T-helper 1 cell treated with Interleukin-12 subunit alpha and Interleukin-12 subunit beta and Interleukin-4 antibody, amounts not matched to agents 30 ng/mL and 1 ng/mL, for 36 hours (primary cell): ENCODE measurements around the gene CPA4. TPM values are rescaled to one million over a fixed set of nuclear protein-coding genes. Genes with fewer than 3 reads are reported as not detected.

Source experiments
- intact Hi-C: fragments of 100-400 bp; cut with micrococcal nuclease; formaldehyde crosslinking; loops from one replicate; pipeline ENCODE4 v1.15.1; 2024
- total RNA-seq: library from RNA; stranded (reverse); gene quantifications from 2 replicates; pipeline ENCODE4 v1.2.3, GENCODE V29; 2022

Gene CPA4
- total RNA-seq, 1 donor from 2014 or later, result not detected

- intact Hi-C loops, result no loop called here
Observed at GRCh38 chr7:130344271-130344866, 51.4 kb downstream of the CPA4 start, which contains the start of gene CPA5. CPA5 (plus strand) TSS chr7:130344816; CDS start chr7:130346486, 1,670 bp downstream.

GRCh38 chr7:130345136-130345535 is 52.2 kb downstream of the CPA4 start:
- intact Hi-C loops, result no loop called here

- intact Hi-C loops, result no loop called here
Observed at GRCh38 chr7:130345725-130346124, 52.8 kb downstream of the CPA4 start.

GRCh38 chr7:130346177-130346905 is 53.4 kb downstream of the CPA4 start:
- intact Hi-C loops, result no loop called here

- intact Hi-C loops, result no loop called here
Observed at GRCh38 chr7:130346941-130347340, 54.0 kb downstream of the CPA4 start.

GRCh38 chr7:130349911-130350782 is 57.2 kb downstream of the CPA4 start:
- intact Hi-C loops, result no loop called here

- intact Hi-C loops, result no loop called here
Observed at GRCh38 chr7:130350945-130351790, 58.2 kb downstream of the CPA4 start.

- intact Hi-C loops, result no loop called here
Observed at GRCh38 chr7:130351791-130352090, 58.8 kb downstream of the CPA4 start.

- intact Hi-C loops, result no loop called here
Observed at GRCh38 chr7:130352194-130353074, 59.5 kb downstream of the CPA4 start.

GRCh38 chr7:130353196-130353595 is 60.2 kb downstream of the CPA4 start:
- intact Hi-C loops, result no loop called here

GRCh38 chr7:130356121-130356875 is 63.3 kb downstream of the CPA4 start:
- intact Hi-C loops, result no loop called here

- intact Hi-C loops, result no loop called here
Observed at GRCh38 chr7:130356876-130357611, 64.1 kb downstream of the CPA4 start.

- intact Hi-C loops, result no loop called here
Observed at GRCh38 chr7:130358471-130358870, 65.5 kb downstream of the CPA4 start.

GRCh38 chr7:130359276-130359857 is 66.4 kb downstream of the CPA4 start:
- intact Hi-C loops, result no loop called here

- intact Hi-C loops, result no loop called here
Observed at GRCh38 chr7:130360518-130360917, 67.6 kb downstream of the CPA4 start.

- intact Hi-C loops, result no loop called here
Observed at GRCh38 chr7:130361681-130362080, 68.7 kb downstream of the CPA4 start.

- intact Hi-C loops, result no loop called here
Observed at GRCh38 chr7:130362251-130362816, 69.4 kb downstream of the CPA4 start.
